Measurements from ENCODE around the gene TKT. TPM values are rescaled to one million over a fixed set of nuclear protein-coding genes. Genes with fewer than 3 reads are reported as not detected.

The TKT gene
- total RNA-seq, 1 experiment from 2014 or later: 634 TPM

GRCh38 chr3:53269888-53270880, 14.4 kb upstream of the TKT start:
- Histone ChIP-seq H4K20me1 (ENCODE audit: insufficient read depth) (no peaks in the 10 kb centered on the region), H3K27me3 (ENCODE audit: insufficient read depth, low read length) (no peaks in the 10 kb centered on the region), H2AFZ (ENCODE audit: low read depth, low read length, poor library complexity, severe bottlenecking) (peak overlapping the region; percentile 64), H3K27ac (ENCODE audit: low read depth, low read length) (peak overlapping the region; percentile 93), H3K4me1 (ENCODE audit: control insufficient read depth in 1 of 2, insufficient read depth in 2 of 2, low read length in 2 of 2) (peaks cover 34 to 52% of the 10 kb centered on the region in 2 experiments), H3K9ac (ENCODE audit: low read length) (peak overlapping the region; percentile 67), H3K4me2 (ENCODE audit: low read length) (peak overlapping the region; percentile 80), H3K9me3 (ENCODE audit: control insufficient read depth in 1 of 2, insufficient read depth in 1 of 2, low read depth in 1 of 2, low read length in 2 of 2) (no peaks in the 10 kb centered on the region), H3K4me3 (replicated peaks in 1 of 2; ENCODE audit: low read depth in 1 of 2, low read length in 2 of 2) (peak overlapping the region; percentile 12 to 44), H3K36me3 (ENCODE audit: control insufficient read depth in 1 of 2, insufficient read depth in 2 of 2, low read length in 2 of 2) (no peaks in the 10 kb centered on the region), H3K79me2 (ENCODE audit: insufficient read depth, low read length) (no peaks in the 10 kb centered on the region), H3K9me2 (ENCODE audit: insufficient read depth) (no peaks in the 10 kb centered on the region)
- ATAC-seq: peak; percentile 97
- TSS peak; percentile 90 for BruUV-seq (replicated peaks)
- CTCF ChIA-PET: interaction anchor here (1.7 kb wide), 1 partner anchor 13 kb away, joined by 4 read pairs; no protein-coding TSS in a partner anchor
- RAD21 ChIA-PET (ENCODE audit: low non-redundant PET in 1 of 2, low total read pairs in 2 of 2, uncharacterized antibody in 2 of 2, unreplicated experiment in 2 of 2): no interaction called here
- peak; percentile 96 for DNase-seq (ENCODE audit: low read depth, low spot score)
- POLR2A ChIA-PET: interaction anchor here (0.8 kb wide), 1 partner anchor 15 kb away, joined by 3 read pairs; the partner anchor contains the start of gene TKT
- intact Hi-C loops (cut with micrococcal nuclease): no loop called here
- no peak for TF ChIP-seq POLR2A (IDR thresholded peaks at IDR 0.05; ENCODE audit: borderline replicate concordance, extremely low read depth, insufficient read depth, insufficient read length)
- peak; percentile 93 for TF ChIP-seq MAX (IDR thresholded peaks at IDR 0.05)
- TF ChIP-seq FOSL1 (IDR thresholded peaks at IDR 0.05; ENCODE audit: low read depth): peak; percentile 86
- no peak for TF ChIP-seq YY1 (IDR thresholded peaks at IDR 0.05; ENCODE audit: extremely low read depth, insufficient replicate concordance, low read depth, low read length)
- no peak for TF ChIP-seq EZH2 (IDR thresholded peaks at IDR 0.05)
- TF ChIP-seq SIN3A (IDR thresholded peaks at IDR 0.05; ENCODE audit: low read depth): peak; percentile 82; the same call in 1 of the 2 replicates
- peak; percentile 54 for TF ChIP-seq POLR2AphosphoS5 (IDR thresholded peaks at IDR 0.05; ENCODE audit: low read depth, low read length)
- no peak for TF ChIP-seq ZNF274 (IDR thresholded peaks at IDR 0.05; ENCODE audit: low read depth, low read length)
- TF ChIP-seq RAD21 (IDR thresholded peaks at IDR 0.05; ENCODE audit: low read depth): peak; percentile 32
- TF ChIP-seq ZBTB33 (IDR thresholded peaks at IDR 0.05; ENCODE audit: extremely low read depth, insufficient replicate concordance, low read length): peak; percentile 5
- TF ChIP-seq ATF3 (IDR thresholded peaks at IDR 0.05): no peak
- no peak for TF ChIP-seq CTCF (IDR thresholded peaks at IDR 0.05 in 2 of 3, conservative IDR thresholded peaks at IDR 0.05 in 1 of 3; ENCODE audit: borderline replicate concordance in 1 of 3, insufficient read depth in 1 of 3, low read depth in 2 of 3, low read length in 2 of 3)
- peak; percentile 36 for TF ChIP-seq TCF7L2 (IDR thresholded peaks at IDR 0.05; ENCODE audit: borderline replicate concordance, extremely low read depth, insufficient read depth, insufficient read length)
- TF ChIP-seq EZH2phosphoT487 (IDR thresholded peaks at IDR 0.05; ENCODE audit: borderline replicate concordance): no peak
- peak; percentile 71 for TF ChIP-seq SRF (IDR thresholded peaks at IDR 0.05; ENCODE audit: low read depth)
- peak; percentile 88 for TF ChIP-seq ZFX (IDR thresholded peaks at IDR 0.05)
- peak; percentile 93 for TF ChIP-seq SP1 (IDR thresholded peaks at IDR 0.05; ENCODE audit: low read depth)
- TF ChIP-seq JUND (IDR thresholded peaks at IDR 0.05): peak; percentile 92
- TF ChIP-seq EGR1 (IDR thresholded peaks at IDR 0.05; ENCODE audit: low read depth): no peak
- TF ChIP-seq CEBPB (IDR thresholded peaks at IDR 0.05; ENCODE audit: low read depth): no peak
- TF ChIP-seq CBX3 (IDR thresholded peaks at IDR 0.05; ENCODE audit: low read depth): peak; percentile 95

Measured in HCT116 (cell line).